ENCODE results near the gene TRABD2A. TPM values are rescaled to one million over a fixed set of nuclear protein-coding genes. Genes with fewer than 3 reads are reported as not detected.

Gene TRABD2A
- total and polyA plus RNA-seq, 9 of the 15 experiments (the other 6 are each of a cell fraction or from before 2014, with no cell fraction given) = 0.07 to 0.45 (median 0.25) TPM

- Histone ChIP-seq H3K27me3 (ENCODE audit: control insufficient read depth in 2 of 2, insufficient read depth in 2 of 2, low read length in 2 of 2) (peaks cover 4 to 17% of the 10 kb centered on the region in 2 experiments), H3K79me2 (ENCODE audit: control insufficient read depth, insufficient read depth, low read length) (no peaks in the 10 kb centered on the region), H3K4me1 (replicated peaks in 1 of 2; ENCODE audit: control insufficient read depth in 2 of 2, insufficient read depth in 2 of 2, low read length in 2 of 2) (no peaks in the 10 kb centered on the region), H3K9me1 (ENCODE audit: control insufficient read depth, insufficient read depth, low read length) (no peaks in the 10 kb centered on the region), H3K9ac (ENCODE audit: insufficient read depth in 1 of 2, low read depth in 2 of 2, low read length in 2 of 2) (no peak overlapping the region), H4K20me1 (replicated peaks; ENCODE audit: control insufficient read depth, insufficient read depth, low read length) (no peaks in the 10 kb centered on the region), H2AFZ (ENCODE audit: low read depth, low read length) (no peak overlapping the region), H3K9me3 (replicated peaks; ENCODE audit: control insufficient read depth, insufficient read depth, low read depth, low read length) (no peaks in the 10 kb centered on the region), H3K27ac (ENCODE audit: extremely low read depth, low read depth, low read length) (no peak overlapping the region), H3K4me3 (no peak overlapping the region), H3K4me2 (ENCODE audit: insufficient read depth, low read length) (no peak overlapping the region), H3K36me3 (ENCODE audit: control insufficient read depth, insufficient read depth, low read length) (no peaks in the 10 kb centered on the region)
- TF ChIP-seq COPS2 (conservative IDR thresholded peaks at IDR 0.05) = no peak
- ChIA-PET POLR2A (no interaction called here), CTCF (ENCODE audit: low intra/inter-chr PET ratio) (no interaction called here)
- in situ Hi-C loops (cut with MboI) = no loop called here
- FAIRE-seq (no peak), ATAC-seq (no peak), DNase-seq (ENCODE audit: extremely low read depth in 1 of 4, low spot score in 3 of 4) (no peak)
- WGBS (ENCODE audit: insufficient coverage, low coverage, missing lambda C conversion rate) = 2% methylated on average over 5 of the region's 5 CpGs
- intact Hi-C loops (cut with micrococcal nuclease) = no loop called here
- BruUV-seq (replicated peaks) = no TSS peak
Measured at GRCh38 chr2:84846041-84846663, 34.7 kb downstream of the TRABD2A start.

DNA sequence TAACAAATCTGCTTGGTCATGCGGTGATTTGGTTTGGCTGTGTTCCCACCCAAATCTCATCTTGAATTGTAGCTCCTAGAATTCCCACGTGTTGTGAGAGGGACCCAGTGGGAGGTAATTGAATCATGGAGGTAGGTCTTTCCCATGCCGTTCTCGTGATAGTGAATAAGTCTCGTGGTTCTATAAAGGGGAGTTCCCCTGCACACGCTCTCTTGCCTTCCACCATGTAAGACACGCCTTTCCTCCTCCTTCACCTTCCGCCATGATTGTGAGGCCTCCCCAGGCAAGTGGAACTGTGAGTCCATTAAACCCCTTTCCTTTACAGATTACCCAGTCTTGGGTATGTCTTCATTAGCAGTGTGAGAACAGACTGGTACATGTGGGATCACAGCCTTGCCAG lies 36.7 kb downstream of the TRABD2A start:
- no peak overlapping the region for H3K4me2 ChIP-seq (ENCODE audit: insufficient read depth, low read length)
- in situ Hi-C loops (cut with MboI) = no loop called here
- H3K9me1 ChIP-seq (ENCODE audit: control insufficient read depth, insufficient read depth, low read length) = no peaks in the 10 kb centered on the region
- ATAC-seq (no peak), FAIRE-seq (no peak), DNase-seq (ENCODE audit: extremely low read depth in 1 of 4, low spot score in 3 of 4) (no peak)
- no peaks in the 10 kb centered on the region for H4K20me1 ChIP-seq (replicated peaks; ENCODE audit: control insufficient read depth, insufficient read depth, low read length)
- POLR2A ChIA-PET = no interaction called here
- H3K9me3 ChIP-seq (replicated peaks; ENCODE audit: control insufficient read depth, insufficient read depth, low read depth, low read length) = no peaks in the 10 kb centered on the region
- TF ChIP-seq SOX6 (IDR thresholded peaks at IDR 0.05) (no peak), NFXL1 (CRISPR knock-in tag; IDR thresholded peaks at IDR 0.05) (no peak)
- CTCF ChIA-PET (ENCODE audit: low intra/inter-chr PET ratio) = no interaction called here
- peaks cover 1 to 9% of the 10 kb centered on the region in 2 experiments; a peak in 4 of 5 replicates for H3K27me3 ChIP-seq (ENCODE audit: control insufficient read depth in 2 of 2, insufficient read depth in 2 of 2, low read length in 2 of 2)
- no peak overlapping the region for H3K4me3 ChIP-seq
- H3K36me3 ChIP-seq (ENCODE audit: control insufficient read depth, insufficient read depth, low read length) = no peaks in the 10 kb centered on the region
- H3K9ac ChIP-seq (ENCODE audit: insufficient read depth in 1 of 2, low read depth in 2 of 2, low read length in 2 of 2) = no peak overlapping the region
- intact Hi-C loops (cut with micrococcal nuclease) = no loop called here
- H3K27ac ChIP-seq (ENCODE audit: extremely low read depth, low read depth, low read length) = no peak overlapping the region
- BruUV-seq (replicated peaks) = no TSS peak
- 0% methylated on average over 8 of the region's 8 CpGs for WGBS (ENCODE audit: insufficient coverage, low coverage, missing lambda C conversion rate)
- H3K79me2 ChIP-seq (ENCODE audit: control insufficient read depth, insufficient read depth, low read length) = no peaks in the 10 kb centered on the region
- no peak overlapping the region for H2AFZ ChIP-seq (ENCODE audit: low read depth, low read length)
- no peaks in the 10 kb centered on the region for H3K4me1 ChIP-seq (replicated peaks in 1 of 2; ENCODE audit: control insufficient read depth in 2 of 2, insufficient read depth in 2 of 2, low read length in 2 of 2)
